GM12801 (cell line): ENCODE measurements around the gene TSPAN4.

Experiments
- TF ChIP-seq, protein P1 (sequence below): IDR thresholded peaks from one replicate; pipeline ENCODE4 v1.5.1; 2011; ENCODE audit warnings: control low read depth; ENCODE audit not compliant: insufficient read length; ENCODE audit errors: extremely low read depth

TSPAN4 gene

GRCh38 chr11:865462-866430 lies 23.1 kb downstream of the TSPAN4 start:
- TF ChIP-seq, protein P1, sequence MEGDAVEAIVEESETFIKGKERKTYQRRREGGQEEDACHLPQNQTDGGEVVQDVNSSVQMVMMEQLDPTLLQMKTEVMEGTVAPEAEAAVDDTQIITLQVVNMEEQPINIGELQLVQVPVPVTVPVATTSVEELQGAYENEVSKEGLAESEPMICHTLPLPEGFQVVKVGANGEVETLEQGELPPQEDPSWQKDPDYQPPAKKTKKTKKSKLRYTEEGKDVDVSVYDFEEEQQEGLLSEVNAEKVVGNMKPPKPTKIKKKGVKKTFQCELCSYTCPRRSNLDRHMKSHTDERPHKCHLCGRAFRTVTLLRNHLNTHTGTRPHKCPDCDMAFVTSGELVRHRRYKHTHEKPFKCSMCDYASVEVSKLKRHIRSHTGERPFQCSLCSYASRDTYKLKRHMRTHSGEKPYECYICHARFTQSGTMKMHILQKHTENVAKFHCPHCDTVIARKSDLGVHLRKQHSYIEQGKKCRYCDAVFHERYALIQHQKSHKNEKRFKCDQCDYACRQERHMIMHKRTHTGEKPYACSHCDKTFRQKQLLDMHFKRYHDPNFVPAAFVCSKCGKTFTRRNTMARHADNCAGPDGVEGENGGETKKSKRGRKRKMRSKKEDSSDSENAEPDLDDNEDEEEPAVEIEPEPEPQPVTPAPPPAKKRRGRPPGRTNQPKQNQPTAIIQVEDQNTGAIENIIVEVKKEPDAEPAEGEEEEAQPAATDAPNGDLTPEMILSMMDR = no peak

DNA sequence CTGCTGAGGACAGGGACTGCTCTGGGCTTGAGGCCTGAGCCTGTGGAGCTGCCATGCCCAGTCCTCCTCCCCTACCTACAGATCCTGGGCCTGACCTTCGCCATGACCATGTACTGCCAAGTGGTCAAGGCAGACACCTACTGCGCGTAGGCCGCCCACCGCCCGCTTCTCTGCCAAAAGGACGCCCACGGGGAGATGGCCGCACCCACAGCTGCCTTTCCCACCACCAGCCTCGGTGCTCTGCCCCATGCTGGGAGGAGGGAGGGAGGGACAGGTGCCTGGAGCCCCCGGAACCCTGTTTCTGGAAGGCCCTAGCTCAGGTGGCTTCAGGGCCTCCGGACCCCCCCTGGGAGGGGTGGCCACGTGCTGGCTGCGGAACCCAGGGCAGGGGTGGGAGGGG lies 23.8 kb downstream of the TSPAN4 start:
- TF ChIP-seq, protein P1 = no peak

GRCh38 chr11:867856-868358 lies 25.3 kb downstream of the TSPAN4 start:
- TF ChIP-seq, protein P1 = no peak

- TF ChIP-seq, protein P1 = no peak
These were observed 25.7 kb downstream of the TSPAN4 start for GRCh38 chr11:868394-868793.

DNA sequence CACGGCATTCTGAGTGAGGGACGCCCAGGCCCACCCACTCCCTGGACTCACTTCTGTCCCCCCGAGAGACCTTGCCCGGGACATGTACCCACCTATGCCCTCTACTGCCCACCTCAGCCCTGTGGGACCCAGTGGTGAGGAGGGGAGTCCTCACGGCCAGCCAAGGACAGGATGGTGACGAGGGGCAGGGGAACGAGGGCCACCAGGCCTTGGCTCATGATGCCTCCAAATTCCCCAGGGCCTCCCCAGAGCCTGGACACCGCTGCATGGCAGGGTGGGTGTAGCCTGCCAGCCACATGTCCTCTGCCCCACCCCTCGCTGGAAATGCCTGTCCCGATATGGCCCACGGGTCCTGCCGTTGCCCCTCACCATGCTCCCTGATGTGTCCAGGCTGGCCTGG lies 26.1 kb downstream of the TSPAN4 start:
- TF ChIP-seq, protein P1 = no peak

DNA sequence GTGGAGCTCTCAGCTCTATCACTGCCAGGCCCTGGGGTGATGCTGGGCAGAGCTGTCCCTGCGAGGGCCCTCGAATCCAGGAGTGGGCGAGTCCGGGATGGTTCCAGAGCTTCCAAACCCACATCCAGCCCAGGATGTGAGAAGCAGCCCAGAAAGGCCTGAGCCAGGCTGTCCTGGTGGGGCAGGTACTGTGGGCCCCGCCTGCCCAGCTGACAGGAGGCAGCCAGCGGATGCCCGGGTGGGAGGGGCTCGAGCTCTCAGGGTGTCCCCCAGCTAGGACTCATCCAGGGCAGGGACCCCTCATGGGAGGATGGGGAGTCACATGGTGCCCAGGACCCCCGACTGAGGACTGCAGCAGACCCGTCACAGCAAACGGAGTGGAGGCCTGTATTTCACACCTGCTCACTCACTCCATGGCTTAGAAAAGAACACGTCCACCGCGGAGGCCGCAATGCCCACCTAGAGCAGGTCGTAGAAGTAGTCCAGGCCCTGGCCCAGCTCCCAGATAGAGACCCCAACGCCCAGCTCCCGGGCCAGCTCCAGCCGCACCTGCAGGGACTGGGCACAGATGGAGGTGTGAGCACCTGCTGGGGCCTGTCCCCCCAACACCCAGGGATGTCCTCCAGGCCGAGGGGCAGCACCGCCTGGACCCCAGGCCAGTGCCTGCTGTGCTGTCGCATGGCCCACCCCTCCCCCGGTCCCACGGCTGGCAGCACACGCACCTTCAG lies 26.9 kb downstream of the TSPAN4 start:
- TF ChIP-seq, protein P1 = no peak

DNA sequence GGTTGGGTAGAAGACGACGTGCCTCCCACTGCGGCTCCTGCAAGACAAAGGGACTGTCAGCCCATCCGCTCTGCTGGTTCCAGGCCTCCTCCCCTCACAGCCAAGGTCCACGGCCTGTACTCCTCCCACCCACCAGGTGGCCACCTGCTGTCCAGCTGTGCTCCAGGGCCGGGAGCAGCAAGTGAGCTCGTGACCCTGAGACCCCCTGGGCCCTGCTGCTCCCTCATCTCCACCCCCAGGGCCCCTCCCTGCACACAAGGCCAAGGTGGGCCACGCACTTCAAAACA lies 27.4 kb downstream of the TSPAN4 start:
- TF ChIP-seq, protein P1 = no peak
